ENCODE measurements around the gene VPS13C. TPM values are rescaled to one million over a fixed set of nuclear protein-coding genes. Genes with fewer than 3 reads are reported as not detected.

The VPS13C gene
- total RNA-seq, 1 experiment from 2014 or later = 20.9 TPM

DNA sequence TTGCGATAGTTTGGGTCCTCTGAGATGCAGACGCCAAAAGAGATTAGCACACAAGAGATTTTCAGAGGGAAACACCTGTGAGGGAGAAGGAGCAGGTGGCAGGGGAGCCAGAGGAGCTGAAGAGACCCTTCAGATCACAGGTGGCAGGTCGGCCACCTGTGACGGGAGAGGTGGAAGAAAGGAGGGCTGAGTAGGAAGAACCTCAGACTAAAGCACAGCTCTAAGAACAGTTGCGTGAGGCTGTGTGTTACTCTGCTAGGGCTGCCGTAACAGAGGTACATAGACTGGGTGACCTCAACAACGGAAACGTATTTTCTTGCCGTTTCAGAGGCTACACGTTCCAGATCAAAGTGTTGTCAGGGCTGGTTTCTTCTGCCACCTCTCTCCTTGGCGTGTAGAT is 45.0 kb upstream of the VPS13C start (continued):
- TF ChIP-seq, protein P1, sequence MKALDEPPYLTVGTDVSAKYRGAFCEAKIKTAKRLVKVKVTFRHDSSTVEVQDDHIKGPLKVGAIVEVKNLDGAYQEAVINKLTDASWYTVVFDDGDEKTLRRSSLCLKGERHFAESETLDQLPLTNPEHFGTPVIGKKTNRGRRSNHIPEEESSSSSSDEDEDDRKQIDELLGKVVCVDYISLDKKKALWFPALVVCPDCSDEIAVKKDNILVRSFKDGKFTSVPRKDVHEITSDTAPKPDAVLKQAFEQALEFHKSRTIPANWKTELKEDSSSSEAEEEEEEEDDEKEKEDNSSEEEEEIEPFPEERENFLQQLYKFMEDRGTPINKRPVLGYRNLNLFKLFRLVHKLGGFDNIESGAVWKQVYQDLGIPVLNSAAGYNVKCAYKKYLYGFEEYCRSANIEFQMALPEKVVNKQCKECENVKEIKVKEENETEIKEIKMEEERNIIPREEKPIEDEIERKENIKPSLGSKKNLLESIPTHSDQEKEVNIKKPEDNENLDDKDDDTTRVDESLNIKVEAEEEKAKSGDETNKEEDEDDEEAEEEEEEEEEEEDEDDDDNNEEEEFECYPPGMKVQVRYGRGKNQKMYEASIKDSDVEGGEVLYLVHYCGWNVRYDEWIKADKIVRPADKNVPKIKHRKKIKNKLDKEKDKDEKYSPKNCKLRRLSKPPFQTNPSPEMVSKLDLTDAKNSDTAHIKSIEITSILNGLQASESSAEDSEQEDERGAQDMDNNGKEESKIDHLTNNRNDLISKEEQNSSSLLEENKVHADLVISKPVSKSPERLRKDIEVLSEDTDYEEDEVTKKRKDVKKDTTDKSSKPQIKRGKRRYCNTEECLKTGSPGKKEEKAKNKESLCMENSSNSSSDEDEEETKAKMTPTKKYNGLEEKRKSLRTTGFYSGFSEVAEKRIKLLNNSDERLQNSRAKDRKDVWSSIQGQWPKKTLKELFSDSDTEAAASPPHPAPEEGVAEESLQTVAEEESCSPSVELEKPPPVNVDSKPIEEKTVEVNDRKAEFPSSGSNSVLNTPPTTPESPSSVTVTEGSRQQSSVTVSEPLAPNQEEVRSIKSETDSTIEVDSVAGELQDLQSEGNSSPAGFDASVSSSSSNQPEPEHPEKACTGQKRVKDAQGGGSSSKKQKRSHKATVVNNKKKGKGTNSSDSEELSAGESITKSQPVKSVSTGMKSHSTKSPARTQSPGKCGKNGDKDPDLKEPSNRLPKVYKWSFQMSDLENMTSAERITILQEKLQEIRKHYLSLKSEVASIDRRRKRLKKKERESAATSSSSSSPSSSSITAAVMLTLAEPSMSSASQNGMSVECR (CRISPR knock-in tag; IDR thresholded peaks at IDR 0.05; ENCODE audit: borderline replicate concordance) = no peak
- TF ChIP-seq NFE2L1 (CRISPR knock-in tag; IDR thresholded peaks at IDR 0.05) = no peak
- TF ChIP-seq ZNF416 (CRISPR knock-in tag; IDR thresholded peaks at IDR 0.05) = no peak
- TF ChIP-seq, protein P2, sequence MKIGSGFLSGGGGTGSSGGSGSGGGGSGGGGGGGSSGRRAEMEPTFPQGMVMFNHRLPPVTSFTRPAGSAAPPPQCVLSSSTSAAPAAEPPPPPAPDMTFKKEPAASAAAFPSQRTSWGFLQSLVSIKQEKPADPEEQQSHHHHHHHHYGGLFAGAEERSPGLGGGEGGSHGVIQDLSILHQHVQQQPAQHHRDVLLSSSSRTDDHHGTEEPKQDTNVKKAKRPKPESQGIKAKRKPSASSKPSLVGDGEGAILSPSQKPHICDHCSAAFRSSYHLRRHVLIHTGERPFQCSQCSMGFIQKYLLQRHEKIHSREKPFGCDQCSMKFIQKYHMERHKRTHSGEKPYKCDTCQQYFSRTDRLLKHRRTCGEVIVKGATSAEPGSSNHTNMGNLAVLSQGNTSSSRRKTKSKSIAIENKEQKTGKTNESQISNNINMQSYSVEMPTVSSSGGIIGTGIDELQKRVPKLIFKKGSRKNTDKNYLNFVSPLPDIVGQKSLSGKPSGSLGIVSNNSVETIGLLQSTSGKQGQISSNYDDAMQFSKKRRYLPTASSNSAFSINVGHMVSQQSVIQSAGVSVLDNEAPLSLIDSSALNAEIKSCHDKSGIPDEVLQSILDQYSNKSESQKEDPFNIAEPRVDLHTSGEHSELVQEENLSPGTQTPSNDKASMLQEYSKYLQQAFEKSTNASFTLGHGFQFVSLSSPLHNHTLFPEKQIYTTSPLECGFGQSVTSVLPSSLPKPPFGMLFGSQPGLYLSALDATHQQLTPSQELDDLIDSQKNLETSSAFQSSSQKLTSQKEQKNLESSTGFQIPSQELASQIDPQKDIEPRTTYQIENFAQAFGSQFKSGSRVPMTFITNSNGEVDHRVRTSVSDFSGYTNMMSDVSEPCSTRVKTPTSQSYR (CRISPR knock-in tag; IDR thresholded peaks at IDR 0.05) = no peak
- TF ChIP-seq, protein P3, sequence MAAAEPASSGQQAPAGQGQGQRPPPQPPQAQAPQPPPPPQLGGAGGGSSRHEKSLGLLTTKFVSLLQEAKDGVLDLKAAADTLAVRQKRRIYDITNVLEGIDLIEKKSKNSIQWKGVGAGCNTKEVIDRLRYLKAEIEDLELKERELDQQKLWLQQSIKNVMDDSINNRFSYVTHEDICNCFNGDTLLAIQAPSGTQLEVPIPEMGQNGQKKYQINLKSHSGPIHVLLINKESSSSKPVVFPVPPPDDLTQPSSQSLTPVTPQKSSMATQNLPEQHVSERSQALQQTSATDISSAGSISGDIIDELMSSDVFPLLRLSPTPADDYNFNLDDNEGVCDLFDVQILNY (CRISPR knock-in tag; IDR thresholded peaks at IDR 0.05) = no peak
- TF ChIP-seq, protein P4, sequence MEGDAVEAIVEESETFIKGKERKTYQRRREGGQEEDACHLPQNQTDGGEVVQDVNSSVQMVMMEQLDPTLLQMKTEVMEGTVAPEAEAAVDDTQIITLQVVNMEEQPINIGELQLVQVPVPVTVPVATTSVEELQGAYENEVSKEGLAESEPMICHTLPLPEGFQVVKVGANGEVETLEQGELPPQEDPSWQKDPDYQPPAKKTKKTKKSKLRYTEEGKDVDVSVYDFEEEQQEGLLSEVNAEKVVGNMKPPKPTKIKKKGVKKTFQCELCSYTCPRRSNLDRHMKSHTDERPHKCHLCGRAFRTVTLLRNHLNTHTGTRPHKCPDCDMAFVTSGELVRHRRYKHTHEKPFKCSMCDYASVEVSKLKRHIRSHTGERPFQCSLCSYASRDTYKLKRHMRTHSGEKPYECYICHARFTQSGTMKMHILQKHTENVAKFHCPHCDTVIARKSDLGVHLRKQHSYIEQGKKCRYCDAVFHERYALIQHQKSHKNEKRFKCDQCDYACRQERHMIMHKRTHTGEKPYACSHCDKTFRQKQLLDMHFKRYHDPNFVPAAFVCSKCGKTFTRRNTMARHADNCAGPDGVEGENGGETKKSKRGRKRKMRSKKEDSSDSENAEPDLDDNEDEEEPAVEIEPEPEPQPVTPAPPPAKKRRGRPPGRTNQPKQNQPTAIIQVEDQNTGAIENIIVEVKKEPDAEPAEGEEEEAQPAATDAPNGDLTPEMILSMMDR (IDR thresholded peaks at IDR 0.05) = no peak

DNA sequence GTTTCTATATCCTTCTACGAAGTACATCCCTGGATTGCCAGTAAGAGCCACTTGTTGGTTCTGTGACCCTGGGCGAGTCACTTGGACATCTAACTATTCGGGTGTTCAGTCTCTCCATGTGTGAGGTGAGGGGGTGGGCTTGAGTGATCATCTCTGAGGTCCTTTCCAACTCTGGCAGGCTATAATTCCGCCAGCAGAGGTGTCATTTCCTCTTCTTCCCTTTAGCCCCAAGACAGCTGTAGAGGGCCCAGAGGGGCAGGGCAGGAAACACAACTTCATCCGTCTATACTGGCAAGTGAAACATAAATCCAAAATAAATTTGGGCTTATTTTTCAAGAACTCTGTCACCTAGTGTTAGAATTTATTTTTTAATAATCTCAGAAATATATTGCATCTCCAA is 44.6 kb upstream of the VPS13C start:
- ChIA-PET CTCF (no interaction called here), POLR2A (no interaction called here)
- H3K27me3 Mint-ChIP-seq (ENCODE audit: low read depth) = no peaks in the 10 kb centered on the region
- ATAC-seq = no peak
- no peak overlapping the region for H3K4me3 Mint-ChIP-seq
- no peaks in the 10 kb centered on the region; the same call in 1 of the 2 replicates for H3K4me1 Mint-ChIP-seq
- no peak overlapping the region for H3K27ac Mint-ChIP-seq
- no peak for DNase-seq (ENCODE audit: low spot score)
- no peaks in the 10 kb centered on the region for H3K9me3 Mint-ChIP-seq
- no peaks in the 10 kb centered on the region for H3K36me3 Mint-ChIP-seq
- TF ChIP-seq EMX1 (CRISPR knock-in tag; IDR thresholded peaks at IDR 0.05) = no peak
- TF ChIP-seq ZNF317 (CRISPR knock-in tag; IDR thresholded peaks at IDR 0.05; ENCODE audit: borderline replicate concordance, low read depth) = no peak
- no peak for TF ChIP-seq ZNF219 (CRISPR knock-in tag; IDR thresholded peaks at IDR 0.05; ENCODE audit: borderline replicate concordance)
- TF ChIP-seq, protein P5, sequence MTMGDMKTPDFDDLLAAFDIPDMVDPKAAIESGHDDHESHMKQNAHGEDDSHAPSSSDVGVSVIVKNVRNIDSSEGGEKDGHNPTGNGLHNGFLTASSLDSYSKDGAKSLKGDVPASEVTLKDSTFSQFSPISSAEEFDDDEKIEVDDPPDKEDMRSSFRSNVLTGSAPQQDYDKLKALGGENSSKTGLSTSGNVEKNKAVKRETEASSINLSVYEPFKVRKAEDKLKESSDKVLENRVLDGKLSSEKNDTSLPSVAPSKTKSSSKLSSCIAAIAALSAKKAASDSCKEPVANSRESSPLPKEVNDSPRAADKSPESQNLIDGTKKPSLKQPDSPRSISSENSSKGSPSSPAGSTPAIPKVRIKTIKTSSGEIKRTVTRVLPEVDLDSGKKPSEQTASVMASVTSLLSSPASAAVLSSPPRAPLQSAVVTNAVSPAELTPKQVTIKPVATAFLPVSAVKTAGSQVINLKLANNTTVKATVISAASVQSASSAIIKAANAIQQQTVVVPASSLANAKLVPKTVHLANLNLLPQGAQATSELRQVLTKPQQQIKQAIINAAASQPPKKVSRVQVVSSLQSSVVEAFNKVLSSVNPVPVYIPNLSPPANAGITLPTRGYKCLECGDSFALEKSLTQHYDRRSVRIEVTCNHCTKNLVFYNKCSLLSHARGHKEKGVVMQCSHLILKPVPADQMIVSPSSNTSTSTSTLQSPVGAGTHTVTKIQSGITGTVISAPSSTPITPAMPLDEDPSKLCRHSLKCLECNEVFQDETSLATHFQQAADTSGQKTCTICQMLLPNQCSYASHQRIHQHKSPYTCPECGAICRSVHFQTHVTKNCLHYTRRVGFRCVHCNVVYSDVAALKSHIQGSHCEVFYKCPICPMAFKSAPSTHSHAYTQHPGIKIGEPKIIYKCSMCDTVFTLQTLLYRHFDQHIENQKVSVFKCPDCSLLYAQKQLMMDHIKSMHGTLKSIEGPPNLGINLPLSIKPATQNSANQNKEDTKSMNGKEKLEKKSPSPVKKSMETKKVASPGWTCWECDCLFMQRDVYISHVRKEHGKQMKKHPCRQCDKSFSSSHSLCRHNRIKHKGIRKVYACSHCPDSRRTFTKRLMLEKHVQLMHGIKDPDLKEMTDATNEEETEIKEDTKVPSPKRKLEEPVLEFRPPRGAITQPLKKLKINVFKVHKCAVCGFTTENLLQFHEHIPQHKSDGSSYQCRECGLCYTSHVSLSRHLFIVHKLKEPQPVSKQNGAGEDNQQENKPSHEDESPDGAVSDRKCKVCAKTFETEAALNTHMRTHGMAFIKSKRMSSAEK (CRISPR knock-in tag; IDR thresholded peaks at IDR 0.05; ENCODE audit: borderline replicate concordance) = no peak
- no peak for TF ChIP-seq ZNF416 (CRISPR knock-in tag; IDR thresholded peaks at IDR 0.05)
- no peak for TF ChIP-seq FOXJ3 (CRISPR knock-in tag; IDR thresholded peaks at IDR 0.05; ENCODE audit: borderline replicate concordance)
- TF ChIP-seq ZNF263 (CRISPR knock-in tag; IDR thresholded peaks at IDR 0.05; ENCODE audit: low read depth) = no peak
- TF ChIP-seq, protein P6, sequence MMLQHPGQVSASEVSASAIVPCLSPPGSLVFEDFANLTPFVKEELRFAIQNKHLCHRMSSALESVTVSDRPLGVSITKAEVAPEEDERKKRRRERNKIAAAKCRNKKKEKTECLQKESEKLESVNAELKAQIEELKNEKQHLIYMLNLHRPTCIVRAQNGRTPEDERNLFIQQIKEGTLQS (CRISPR knock-in tag; conservative IDR thresholded peaks at IDR 0.05) = no peak

Data from WTC11 (cell line).